Measurements from ENCODE around the gene LCAT. TPM values are rescaled to one million over a fixed set of nuclear protein-coding genes. Genes with fewer than 3 reads are reported as not detected.

The LCAT gene
- total RNA-seq, 2 experiments from 2014 or later, result 9.1 to 10.0 TPM

GRCh38 chr16:67953641-67954375, 9.9 kb upstream of the LCAT start:
- Mint-ChIP-seq H3K9me3 (no peaks in the 10 kb centered on the region), H3K27ac (no peak overlapping the region), H3K4me1 (ENCODE audit: low read depth) (no peaks in the 10 kb centered on the region), H3K4me3 (no peak overlapping the region), H3K27me3 (ENCODE audit: low read depth) (no peaks in the 10 kb centered on the region), H3K36me3 (ENCODE audit: low read depth) (peaks cover 5% of the 10 kb centered on the region)
- CTCF ChIA-PET, result interaction anchor here (0.6 to 1.5 kb wide), 3 partner anchors 54 to 70 kb away, joined by 3 to 4 read pairs (median 4); no protein-coding TSS in a partner anchor
- no peak for DNase-seq
- intact Hi-C loops (cut with micrococcal nuclease), result no loop called here

- no peak overlapping the region for H3K27ac Mint-ChIP-seq
- H3K9me3 Mint-ChIP-seq, result no peaks in the 10 kb centered on the region
- H3K4me1 Mint-ChIP-seq (ENCODE audit: low read depth), result no peaks in the 10 kb centered on the region
- intact Hi-C loops (cut with micrococcal nuclease), result no loop called here
- CTCF ChIA-PET, result interaction anchor here (0.5 kb wide), 1 partner anchor 136 kb away, joined by 3 read pairs; no protein-coding TSS in a partner anchor
- no peaks in the 10 kb centered on the region for H3K27me3 Mint-ChIP-seq (ENCODE audit: low read depth)
- H3K36me3 Mint-ChIP-seq (ENCODE audit: low read depth), result peaks cover 1% of the 10 kb centered on the region
- DNase-seq, result no peak
- H3K4me3 Mint-ChIP-seq, result no peak overlapping the region
Measured at GRCh38 chr16:67951485-67951884, 7.6 kb upstream of the LCAT start.

DNA sequence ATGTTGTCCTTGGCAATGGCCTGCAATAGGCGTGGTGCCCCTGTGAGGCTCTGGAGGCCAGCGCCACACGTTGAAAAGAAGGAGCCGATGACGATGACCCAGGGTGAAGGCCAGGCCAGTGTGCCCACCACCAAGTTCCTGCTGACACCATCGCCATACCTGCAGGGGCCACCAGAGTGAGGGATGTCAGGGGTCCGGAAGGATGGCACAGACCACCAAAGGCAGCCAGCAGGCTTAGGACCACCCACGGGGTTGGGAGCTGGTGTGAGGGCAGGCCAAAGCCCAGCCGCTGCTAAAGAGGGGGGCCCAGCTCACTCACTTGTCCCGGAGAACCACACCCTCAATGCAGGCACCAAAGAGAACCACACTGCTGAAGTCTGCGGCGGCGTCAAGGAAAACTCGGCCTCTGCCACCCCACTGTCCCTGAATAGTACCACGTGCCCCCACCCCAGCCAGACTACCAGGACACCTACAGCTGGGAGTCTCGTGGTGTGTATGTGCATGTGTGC, 6.5 kb upstream of the LCAT start:
- H3K27me3 Mint-ChIP-seq (ENCODE audit: low read depth), result no peaks in the 10 kb centered on the region
- intact Hi-C loops (cut with micrococcal nuclease), result no loop called here
- no peaks in the 10 kb centered on the region for H3K4me1 Mint-ChIP-seq (ENCODE audit: low read depth)
- H3K27ac Mint-ChIP-seq, result no peak overlapping the region
- CTCF ChIA-PET, result no interaction called here
- no peak overlapping the region for H3K4me3 Mint-ChIP-seq
- peaks cover 1% of the 10 kb centered on the region for H3K36me3 Mint-ChIP-seq (ENCODE audit: low read depth)
- H3K9me3 Mint-ChIP-seq, result no peaks in the 10 kb centered on the region
- DNase-seq, result no peak

- Mint-ChIP-seq H3K9me3 (no peaks in the 10 kb centered on the region), H3K27me3 (ENCODE audit: low read depth) (no peaks in the 10 kb centered on the region), H3K4me3 (no peak overlapping the region), H3K36me3 (ENCODE audit: low read depth) (peaks cover 1% of the 10 kb centered on the region), H3K4me1 (ENCODE audit: low read depth) (no peaks in the 10 kb centered on the region), H3K27ac (no peak overlapping the region)
- intact Hi-C loops (cut with micrococcal nuclease), result no loop called here
- DNase-seq, result no peak
- CTCF ChIA-PET, result interaction anchor here (0.6 to 1.5 kb wide), 2 partner anchors 133 to 429 kb away, joined by 3 to 4 read pairs; no protein-coding TSS in a partner anchor
Measured at GRCh38 chr16:67949645-67950044, 5.7 kb upstream of the LCAT start.

GRCh38 chr16:67948015-67948414, 4.1 kb upstream of the LCAT start:
- no peak for DNase-seq
- Mint-ChIP-seq H3K4me1 (ENCODE audit: low read depth) (no peaks in the 10 kb centered on the region), H3K27me3 (ENCODE audit: low read depth) (no peaks in the 10 kb centered on the region), H3K27ac (peak overlapping the region; percentile 18), H3K36me3 (ENCODE audit: low read depth) (no peaks in the 10 kb centered on the region), H3K9me3 (no peaks in the 10 kb centered on the region), H3K4me3 (no peak overlapping the region)
- intact Hi-C loops (cut with micrococcal nuclease), result no loop called here
- CTCF ChIA-PET, result interaction anchor here (1.0 to 1.6 kb wide), 3 partner anchors 12 to 118 kb away, joined by 3 read pairs; no protein-coding TSS in a partner anchor

DNA sequence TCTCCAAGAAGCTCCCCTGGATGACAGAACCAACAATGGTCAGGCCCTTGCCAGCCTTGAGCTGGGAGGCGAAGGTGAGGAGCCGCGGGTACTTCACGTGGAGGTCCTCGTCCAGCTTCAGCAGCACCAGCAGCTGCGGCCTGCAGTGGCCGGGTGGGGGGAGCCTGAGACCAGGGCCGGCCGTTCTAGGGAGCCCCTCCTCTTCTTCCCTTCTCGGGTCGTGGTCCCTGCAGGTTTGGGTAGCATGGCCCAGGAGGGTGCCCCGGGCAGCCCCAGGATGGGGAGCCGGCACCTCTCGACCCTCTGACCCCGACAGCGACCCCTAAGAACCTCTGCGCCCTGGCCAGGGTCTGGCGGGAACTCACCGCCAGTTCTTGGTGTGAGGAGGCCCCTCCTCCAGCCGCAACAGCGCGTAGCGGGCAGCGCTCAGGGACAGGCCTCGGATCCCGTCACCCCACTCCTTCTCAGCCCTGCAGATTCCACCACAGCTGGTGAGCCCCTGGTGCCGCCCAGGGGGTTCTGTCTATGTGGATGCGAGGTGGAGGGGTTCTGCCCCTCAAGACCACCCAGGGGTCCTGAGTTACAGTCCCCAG, 3.1 kb upstream of the LCAT start:
- Mint-ChIP-seq H3K4me1 (ENCODE audit: low read depth) (peaks cover 2% of the 10 kb centered on the region), H3K27me3 (ENCODE audit: low read depth) (no peaks in the 10 kb centered on the region), H3K36me3 (ENCODE audit: low read depth) (no peaks in the 10 kb centered on the region), H3K27ac (no peak overlapping the region), H3K9me3 (no peaks in the 10 kb centered on the region), H3K4me3 (no peak overlapping the region)
- DNase-seq, result no peak
- intact Hi-C loops (cut with micrococcal nuclease), result no loop called here
- CTCF ChIA-PET, result interaction anchor here (0.9 to 1.6 kb wide), 4 partner anchors 34 to 426 kb away, joined by 3 to 4 read pairs (median 3); no protein-coding TSS in a partner anchor

DNA sequence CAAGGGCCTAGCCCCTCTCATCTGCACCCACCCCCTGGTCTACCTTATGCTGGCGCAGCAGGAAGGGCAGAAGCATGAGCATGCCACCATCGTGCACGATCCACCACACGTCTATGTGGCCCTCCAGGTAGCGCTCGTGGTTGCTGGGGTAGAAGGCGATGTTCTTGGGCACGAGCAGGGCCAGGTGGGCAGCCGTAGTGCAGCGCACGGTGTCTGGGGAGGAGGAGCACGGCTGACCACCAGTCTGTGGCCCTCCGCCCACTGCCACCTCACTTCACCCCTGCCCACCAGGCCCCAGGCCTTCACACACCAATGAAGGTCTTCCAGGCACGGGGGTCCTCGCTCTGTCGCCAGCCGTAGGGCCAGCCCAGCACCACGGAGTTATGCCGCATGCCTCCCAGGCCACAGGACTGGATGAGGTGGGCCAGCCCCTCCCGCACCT, 2.2 kb upstream of the LCAT start:
- Mint-ChIP-seq H3K4me1 (ENCODE audit: low read depth) (peaks cover 9% of the 10 kb centered on the region), H3K9me3 (no peaks in the 10 kb centered on the region), H3K27ac (no peak overlapping the region), H3K27me3 (ENCODE audit: low read depth) (no peaks in the 10 kb centered on the region), H3K4me3 (no peak overlapping the region), H3K36me3 (ENCODE audit: low read depth) (no peaks in the 10 kb centered on the region)
- DNase-seq, result no peak
- CTCF ChIA-PET, result interaction anchor here (1.3 kb wide), 1 partner anchor 35 kb away, joined by 3 read pairs; no protein-coding TSS in a partner anchor
- intact Hi-C loops (cut with micrococcal nuclease), result no loop called here

- no peaks in the 10 kb centered on the region for H3K36me3 Mint-ChIP-seq (ENCODE audit: low read depth)
- CTCF ChIA-PET, result no interaction called here
- no peaks in the 10 kb centered on the region for H3K9me3 Mint-ChIP-seq
- intact Hi-C loops (cut with micrococcal nuclease), result no loop called here
- DNase-seq, result no peak
- H3K4me3 Mint-ChIP-seq, result no peak overlapping the region
- H3K27me3 Mint-ChIP-seq (ENCODE audit: low read depth), result no peaks in the 10 kb centered on the region
- H3K4me1 Mint-ChIP-seq (ENCODE audit: low read depth), result peaks cover 11% of the 10 kb centered on the region
- H3K27ac Mint-ChIP-seq, result no peak overlapping the region
Measured at GRCh38 chr16:67945392-67945933, 1.5 kb upstream of the LCAT start.

GRCh38 chr16:67944690-67945391, 921 bp upstream of the LCAT start:
- H3K4me3 Mint-ChIP-seq, result no peak overlapping the region
- no peak overlapping the region for H3K27ac Mint-ChIP-seq
- CTCF ChIA-PET, result no interaction called here
- DNase-seq, result no peak
- intact Hi-C loops (cut with micrococcal nuclease), result no loop called here
- no peaks in the 10 kb centered on the region for H3K9me3 Mint-ChIP-seq
- peaks cover 18% of the 10 kb centered on the region for H3K4me1 Mint-ChIP-seq (ENCODE audit: low read depth)
- H3K27me3 Mint-ChIP-seq (ENCODE audit: low read depth), result no peaks in the 10 kb centered on the region
- H3K36me3 Mint-ChIP-seq (ENCODE audit: low read depth), result peaks cover 1% of the 10 kb centered on the region

GRCh38 chr16:67943256-67943618, 683 bp downstream of the LCAT start:
- intact Hi-C loops (cut with micrococcal nuclease), result no loop called here
- Mint-ChIP-seq H3K36me3 (ENCODE audit: low read depth) (peaks cover 6% of the 10 kb centered on the region), H3K9me3 (no peaks in the 10 kb centered on the region), H3K4me3 (no peak overlapping the region), H3K27me3 (ENCODE audit: low read depth) (no peaks in the 10 kb centered on the region), H3K27ac (no peak overlapping the region), H3K4me1 (ENCODE audit: low read depth) (peaks cover 26% of the 10 kb centered on the region)
- DNase-seq, result no peak
- CTCF ChIA-PET, result no interaction called here

GRCh38 chr16:67942510-67943255, 1.2 kb downstream of the LCAT start:
- peaks cover 6% of the 10 kb centered on the region for H3K36me3 Mint-ChIP-seq (ENCODE audit: low read depth)
- no peaks in the 10 kb centered on the region for H3K9me3 Mint-ChIP-seq
- DNase-seq, result no peak
- intact Hi-C loops (cut with micrococcal nuclease), result no loop called here
- no peak overlapping the region for H3K27ac Mint-ChIP-seq
- peaks cover 26% of the 10 kb centered on the region for H3K4me1 Mint-ChIP-seq (ENCODE audit: low read depth)
- H3K27me3 Mint-ChIP-seq (ENCODE audit: low read depth), result no peaks in the 10 kb centered on the region
- H3K4me3 Mint-ChIP-seq, result no peak overlapping the region
- CTCF ChIA-PET, result interaction anchor here (0.8 to 1.4 kb wide), 10 partner anchors 10 to 126 kb away, joined by 3 to 8 read pairs (median 4); no protein-coding TSS in a partner anchor
